Measurements from ENCODE around the gene TMEM151B.

DNA sequence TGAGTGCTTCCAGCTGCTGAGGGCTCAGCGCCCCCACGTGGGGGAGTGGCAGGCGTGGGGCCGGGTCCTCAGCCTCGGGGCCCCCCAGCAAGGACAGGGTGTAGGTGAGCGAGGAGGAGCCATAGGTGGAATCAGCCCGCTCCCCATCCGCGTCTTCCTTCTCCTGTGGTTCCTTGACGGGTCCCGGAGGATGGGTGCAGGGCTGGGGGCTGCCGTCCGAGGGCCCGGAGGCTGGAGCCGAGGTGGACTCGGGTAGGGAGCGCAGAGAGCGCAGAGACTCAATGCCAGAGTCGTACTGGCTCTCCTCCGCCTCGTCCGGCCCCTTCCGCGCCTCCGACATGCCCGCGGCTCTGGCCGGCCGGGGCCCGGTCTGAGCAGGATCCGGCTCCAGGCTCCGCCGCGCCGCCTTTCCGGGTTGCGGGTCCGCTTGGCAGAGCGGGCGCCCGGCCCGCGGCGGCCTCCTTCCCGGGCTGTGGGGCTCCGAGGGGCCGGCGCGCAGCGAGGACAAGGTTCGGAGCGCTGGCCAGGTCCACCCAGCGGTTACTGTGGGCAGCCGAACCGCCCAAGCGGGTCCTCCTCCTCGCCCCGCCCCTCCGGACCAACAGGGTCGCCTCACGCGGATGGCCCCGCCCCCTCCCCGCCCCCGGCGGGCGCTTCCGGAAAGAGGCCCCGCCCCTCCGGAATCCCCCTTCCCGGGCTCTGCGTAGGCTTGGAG, 5.1 kb upstream of the TMEM151B start, which contains the start of gene NFKBIE:
- TF ChIP-seq, protein P1, sequence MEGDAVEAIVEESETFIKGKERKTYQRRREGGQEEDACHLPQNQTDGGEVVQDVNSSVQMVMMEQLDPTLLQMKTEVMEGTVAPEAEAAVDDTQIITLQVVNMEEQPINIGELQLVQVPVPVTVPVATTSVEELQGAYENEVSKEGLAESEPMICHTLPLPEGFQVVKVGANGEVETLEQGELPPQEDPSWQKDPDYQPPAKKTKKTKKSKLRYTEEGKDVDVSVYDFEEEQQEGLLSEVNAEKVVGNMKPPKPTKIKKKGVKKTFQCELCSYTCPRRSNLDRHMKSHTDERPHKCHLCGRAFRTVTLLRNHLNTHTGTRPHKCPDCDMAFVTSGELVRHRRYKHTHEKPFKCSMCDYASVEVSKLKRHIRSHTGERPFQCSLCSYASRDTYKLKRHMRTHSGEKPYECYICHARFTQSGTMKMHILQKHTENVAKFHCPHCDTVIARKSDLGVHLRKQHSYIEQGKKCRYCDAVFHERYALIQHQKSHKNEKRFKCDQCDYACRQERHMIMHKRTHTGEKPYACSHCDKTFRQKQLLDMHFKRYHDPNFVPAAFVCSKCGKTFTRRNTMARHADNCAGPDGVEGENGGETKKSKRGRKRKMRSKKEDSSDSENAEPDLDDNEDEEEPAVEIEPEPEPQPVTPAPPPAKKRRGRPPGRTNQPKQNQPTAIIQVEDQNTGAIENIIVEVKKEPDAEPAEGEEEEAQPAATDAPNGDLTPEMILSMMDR (IDR thresholded peaks at IDR 0.05; ENCODE audit: insufficient read depth, low read depth, low read length) = no peak
- TF ChIP-seq EZH2 (IDR thresholded peaks at IDR 0.05; ENCODE audit: insufficient read depth, low read length) = no peak

Data from astrocyte (in vitro differentiated cells and primary cell).